SK-N-SH treated with all-trans-retinoic acid at 6 μM for 48 hours (cell line): ENCODE measurements around the gene MGMT.

Source experiments
- ATAC-seq: fragments of 200-7000 bp; cut with Tn5 transposase; 3 replicates; pipeline ENCODE4 v1.9.1; 2020; ENCODE audit warnings: mild to moderate bottlenecking, moderate library complexity
- ARNTL ChIP-seq: fragments of 450-650 bp; formaldehyde crosslinking; IDR thresholded peaks from 2 replicates; pipeline ENCODE4 v1.5.0; 2020; ENCODE audit warnings: low read depth, mild to moderate bottlenecking, moderate library complexity, borderline replicate concordance
- CSDC2 ChIP-seq: fragments of 250-450 bp; sonication (Bioruptor Pico); IDR thresholded peaks from 2 replicates; pipeline ENCODE4 v1.5.0; 2020; ENCODE audit warnings: mild to moderate bottlenecking, moderate library complexity
- ESRRG ChIP-seq: fragments of 250-450 bp; sonication (Bioruptor Pico); IDR thresholded peaks from 2 replicates; pipeline ENCODE4 v1.6.1; 2021; ENCODE audit warnings: mild to moderate bottlenecking
- GLIS3 ChIP-seq: fragments of 250-450 bp; sonication (Bioruptor Pico); IDR thresholded peaks from 2 replicates; pipeline ENCODE4 v1.5.0; 2020; ENCODE audit warnings: mild to moderate bottlenecking, moderate library complexity
- ISL1 ChIP-seq: fragments of 250-450 bp; sonication (Bioruptor Pico); IDR thresholded peaks from 2 replicates; pipeline ENCODE4 v2.1.2; 2022; ENCODE audit warnings: mild to moderate bottlenecking, moderate library complexity
- OSR1 ChIP-seq: fragments of 250-450 bp; sonication (Bioruptor Pico); IDR thresholded peaks from 2 replicates; pipeline ENCODE4 v1.8.0; 2022; ENCODE audit warnings: moderate library complexity, mild to moderate bottlenecking, inconsistent platforms
- PATZ1 ChIP-seq: fragments of 250-450 bp; sonication (Bioruptor Pico); IDR thresholded peaks from 2 replicates; pipeline ENCODE4 v1.8.0; 2020; ENCODE audit warnings: mild to moderate bottlenecking, moderate library complexity, borderline replicate concordance
- PPARA ChIP-seq: fragments of 250-450 bp; sonication (Bioruptor Pico); IDR thresholded peaks from 2 replicates; pipeline ENCODE4 v1.5.0; 2020; ENCODE audit warnings: mild to moderate bottlenecking, borderline replicate concordance
- RARB ChIP-seq: fragments of 250-450 bp; sonication (Bioruptor Pico); IDR thresholded peaks from 2 replicates; pipeline ENCODE4 v1.8.0; 2021; ENCODE audit warnings: mild to moderate bottlenecking, moderate library complexity
- TCF4 ChIP-seq: fragments of 250-450 bp; sonication (Bioruptor Pico); IDR thresholded peaks from 2 replicates; pipeline ENCODE4 v1.8.0; 2021; ENCODE audit warnings: mild to moderate bottlenecking, moderate library complexity, borderline replicate concordance
- TOX ChIP-seq: fragments of 250-450 bp; sonication (Bioruptor Pico); IDR thresholded peaks from 2 replicates; pipeline ENCODE4 v1.8.0; 2021; ENCODE audit warnings: mild to moderate bottlenecking, moderate library complexity, borderline replicate concordance
- TSHZ2 ChIP-seq: fragments of 250-450 bp; sonication (Bioruptor Pico); IDR thresholded peaks from 2 replicates; pipeline ENCODE4 v1.5.0; 2020; ENCODE audit warnings: mild to moderate bottlenecking, moderate library complexity
- ZC3H10 ChIP-seq: fragments of 250-450 bp; sonication (Bioruptor Pico); IDR thresholded peaks from 2 replicates; pipeline ENCODE4 v1.5.1; 2021; ENCODE audit warnings: mild to moderate bottlenecking, moderate library complexity
- ZFP3 ChIP-seq: fragments of 250-450 bp; sonication (Bioruptor Pico); IDR thresholded peaks from 2 replicates; pipeline ENCODE4 v1.5.0; 2020; ENCODE audit warnings: mild to moderate bottlenecking, moderate library complexity
- ZFP30 ChIP-seq: fragments of 450-650 bp; formaldehyde crosslinking; IDR thresholded peaks from 2 replicates; pipeline ENCODE4 v1.5.0; 2022; ENCODE audit warnings: mild to moderate bottlenecking, moderate library complexity
- ZNF565 ChIP-seq: fragments of 450-650 bp; formaldehyde crosslinking; conservative IDR thresholded peaks from 2 replicates; pipeline ENCODE4 v1.5.0; 2020; ENCODE audit warnings: low read depth, mild to moderate bottlenecking, moderate library complexity
- ZNF8 ChIP-seq: fragments of 450-650 bp; formaldehyde crosslinking; IDR thresholded peaks from 2 replicates; pipeline ENCODE4 v1.5.0; 2020; ENCODE audit warnings: mild to moderate bottlenecking, moderate library complexity
- TF ChIP-seq, protein P1 (sequence below): fragments of 250-450 bp; sonication (Bioruptor Pico); IDR thresholded peaks from 2 replicates; pipeline ENCODE4 v1.8.0; 2021; ENCODE audit warnings: low read depth, mild to moderate bottlenecking, moderate library complexity, borderline replicate concordance
- TF ChIP-seq, protein P2 (sequence below): fragments of 250-450 bp; sonication (Bioruptor Pico); IDR thresholded peaks from 2 replicates; pipeline ENCODE4 v1.5.1; 2020; ENCODE audit warnings: low read depth, mild to moderate bottlenecking, moderate library complexity

The MGMT gene

GRCh38 chr10:129670124-129670523, 203.1 kb downstream of the MGMT start:
- no peak for ATAC-seq
- no peak for TF ChIP-seq GLIS3 (CRISPR knock-in tag)

DNA sequence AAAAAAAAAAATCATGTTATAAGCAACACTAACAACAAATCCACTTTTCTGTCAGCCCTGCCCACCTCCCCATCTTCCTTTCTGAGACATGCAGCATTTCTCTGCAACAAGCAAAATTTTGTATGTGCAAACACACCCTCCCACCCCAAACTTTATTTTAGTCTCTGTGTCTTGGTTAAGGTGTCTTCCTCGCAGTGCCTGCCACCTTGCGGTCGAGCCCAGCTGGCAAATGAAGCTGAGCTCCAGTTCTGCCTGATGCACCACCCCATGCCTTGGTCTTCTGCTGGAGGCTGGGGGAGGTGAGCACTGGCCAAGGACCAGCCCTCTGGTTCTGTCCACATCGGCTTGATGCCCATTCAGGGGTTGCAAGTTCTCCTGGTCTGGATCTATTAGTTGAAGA, 206.3 kb downstream of the MGMT start:
- TF ChIP-seq TSHZ2 = no peak
- no peak for TF ChIP-seq PPARA (CRISPR knock-in tag)

DNA sequence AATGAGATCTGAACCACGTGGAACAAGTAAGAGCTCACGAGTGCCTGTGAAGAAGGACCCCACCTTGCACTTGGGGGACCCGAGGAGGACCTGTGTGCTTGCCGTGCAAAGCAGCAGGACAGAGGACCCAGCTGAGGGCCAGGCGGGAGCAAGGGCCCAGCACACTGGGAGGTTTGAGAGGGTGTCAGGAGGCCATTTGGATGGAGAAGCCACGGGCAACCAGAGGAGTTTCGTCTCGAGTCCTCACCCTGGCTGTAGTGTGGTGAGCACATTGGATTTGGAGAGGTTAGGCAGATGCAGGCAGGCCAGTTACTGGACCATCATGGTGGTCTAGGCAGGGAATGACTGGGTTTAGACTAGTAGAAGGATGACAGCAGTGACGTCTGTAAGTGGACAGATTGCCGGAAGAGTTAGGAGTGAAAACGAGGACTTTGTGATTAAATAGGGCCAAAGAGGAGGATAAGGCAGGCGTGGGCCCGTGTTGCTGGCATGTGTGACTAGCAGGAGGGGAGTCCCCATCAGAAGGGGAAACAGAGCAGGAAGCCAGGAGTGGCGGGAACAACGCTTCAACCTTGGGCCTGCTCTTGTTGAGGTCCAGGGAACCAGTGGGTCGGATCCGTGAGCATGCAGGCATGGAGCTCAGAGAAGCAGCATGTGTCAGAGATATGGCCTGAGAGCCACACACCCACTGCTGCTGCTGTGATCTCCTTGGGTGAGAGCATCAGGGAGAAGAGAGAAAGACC, 208.2 kb downstream of the MGMT start:
- TF ChIP-seq OSR1 (CRISPR knock-in tag) (no peak), ISL1 (CRISPR knock-in tag) (no peak), GLIS3 (CRISPR knock-in tag) (no peak), PATZ1 (no peak), TCF4 (no peak), ESRRG (CRISPR knock-in tag) (no peak), CSDC2 (no peak), ZNF8 (CRISPR knock-in tag) (no peak), ZNF565 (no peak), PPARA (CRISPR knock-in tag) (no peak)
- TF ChIP-seq, protein P1, sequence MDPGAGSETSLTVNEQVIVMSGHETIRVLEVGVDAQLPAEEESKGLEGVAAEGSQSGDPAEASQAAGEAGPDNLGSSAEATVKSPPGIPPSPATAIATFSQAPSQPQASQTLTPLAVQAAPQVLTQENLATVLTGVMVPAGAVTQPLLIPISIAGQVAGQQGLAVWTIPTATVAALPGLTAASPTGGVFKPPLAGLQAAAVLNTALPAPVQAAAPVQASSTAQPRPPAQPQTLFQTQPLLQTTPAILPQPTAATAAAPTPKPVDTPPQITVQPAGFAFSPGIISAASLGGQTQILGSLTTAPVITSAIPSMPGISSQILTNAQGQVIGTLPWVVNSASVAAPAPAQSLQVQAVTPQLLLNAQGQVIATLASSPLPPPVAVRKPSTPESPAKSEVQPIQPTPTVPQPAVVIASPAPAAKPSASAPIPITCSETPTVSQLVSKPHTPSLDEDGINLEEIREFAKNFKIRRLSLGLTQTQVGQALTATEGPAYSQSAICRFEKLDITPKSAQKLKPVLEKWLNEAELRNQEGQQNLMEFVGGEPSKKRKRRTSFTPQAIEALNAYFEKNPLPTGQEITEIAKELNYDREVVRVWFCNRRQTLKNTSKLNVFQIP (CRISPR knock-in tag) = no peak
- no peak for ATAC-seq

More for the DNA sequence above, 206.3 kb downstream of the MGMT start:
- ATAC-seq = no peak

DNA sequence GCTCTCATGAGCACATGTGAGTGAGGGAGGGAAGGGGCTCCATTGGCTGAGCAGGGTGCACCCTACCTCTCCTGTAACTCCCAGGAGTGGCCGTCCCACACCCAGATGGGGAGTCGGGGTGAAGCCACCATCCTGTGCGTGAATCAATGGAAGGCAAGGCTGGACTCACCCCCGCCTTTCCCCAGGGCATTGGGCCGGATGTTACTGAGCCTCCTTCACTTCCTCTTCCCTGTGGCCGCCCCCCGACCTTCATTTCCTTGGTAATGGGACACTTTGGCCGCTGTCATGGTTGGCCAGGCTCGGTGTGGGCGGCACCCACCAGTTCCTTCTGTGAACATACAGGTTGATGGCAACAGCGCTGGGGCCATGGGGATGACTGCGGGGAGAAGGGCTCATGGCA, 209.0 kb downstream of the MGMT start:
- TF ChIP-seq ZFP30 (CRISPR knock-in tag) = no peak
- TF ChIP-seq PATZ1 = no peak
- no peak for TF ChIP-seq RARB (CRISPR knock-in tag)
- TF ChIP-seq ARNTL (CRISPR knock-in tag) = no peak
- TF ChIP-seq ESRRG (CRISPR knock-in tag) = no peak
- TF ChIP-seq ZFP3 (CRISPR knock-in tag) = no peak
- no peak for TF ChIP-seq ZNF565
- TF ChIP-seq, protein P2, sequence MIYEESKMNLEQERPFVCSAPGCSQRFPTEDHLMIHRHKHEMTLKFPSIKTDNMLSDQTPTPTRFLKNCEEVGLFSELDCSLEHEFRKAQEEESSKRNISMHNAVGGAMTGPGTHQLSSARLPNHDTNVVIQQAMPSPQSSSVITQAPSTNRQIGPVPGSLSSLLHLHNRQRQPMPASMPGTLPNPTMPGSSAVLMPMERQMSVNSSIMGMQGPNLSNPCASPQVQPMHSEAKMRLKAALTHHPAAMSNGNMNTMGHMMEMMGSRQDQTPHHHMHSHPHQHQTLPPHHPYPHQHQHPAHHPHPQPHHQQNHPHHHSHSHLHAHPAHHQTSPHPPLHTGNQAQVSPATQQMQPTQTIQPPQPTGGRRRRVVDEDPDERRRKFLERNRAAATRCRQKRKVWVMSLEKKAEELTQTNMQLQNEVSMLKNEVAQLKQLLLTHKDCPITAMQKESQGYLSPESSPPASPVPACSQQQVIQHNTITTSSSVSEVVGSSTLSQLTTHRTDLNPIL (CRISPR knock-in tag) = no peak
- TF ChIP-seq ZC3H10 (CRISPR knock-in tag) = no peak
- TF ChIP-seq OSR1 (CRISPR knock-in tag) = no peak
- no peak for TF ChIP-seq TOX
- TF ChIP-seq, all 23 proteins: peak for 0
- no peak for ATAC-seq
